PC-3 (cell line): Measurements from ENCODE around the gene TRAF3. TPM values are rescaled to one million over a fixed set of nuclear protein-coding genes. Genes with fewer than 3 reads are reported as not detected.

Experiments used
- ATAC-seq: fragments of 200-7000 bp; cut with Tn5 transposase; 2 replicates; pipeline ENCODE4 v1.9.1; 2020; ENCODE audit warnings: mild to moderate bottlenecking, moderate library complexity
- BruUV-seq: library from RNA; stranded (reverse); fragments of 400-500 nt; replicated peaks from 2 replicates; lab custom pipeline; 2021; lab: Mats Ljungman, UMichigan
- CTCF ChIA-PET: fragments of 300-600 bp; sonication (Branson Sonifier 250); formaldehyde crosslinking; loops from one replicate; lab custom pipeline; 2022; ENCODE audit warnings: antibody characterized with exemption; lab: Charles Lee
- POLR2A ChIA-PET: fragments of 300-600 bp; sonication (Branson Sonifier 250); formaldehyde crosslinking; loops from one replicate; lab custom pipeline; 2022; ENCODE audit warnings: antibody characterized with exemption; ENCODE audit not compliant: unreplicated experiment; lab: Charles Lee
- DNase-seq: peaks from one replicate; pipeline ENCODE4 v3.0.0-alpha.2; 2015
- H2AFZ ChIP-seq: fragments of 300-600 bp; sonication (generic); 2 replicates; pipeline ENCODE4 v1.6.0; 2016; ENCODE audit warnings: antibody characterized with exemption, low read length
- H3F3A ChIP-seq: fragments of 300-600 bp; sonication (generic); one replicate; pipeline ENCODE4 v1.6.0; 2017; ENCODE audit warnings: antibody characterized with exemption, low read length, control low read depth, mild to moderate bottlenecking; ENCODE audit not compliant: unreplicated experiment
- H3K27ac ChIP-seq: fragments of 300-600 bp; sonication (generic); 2 replicates; pipeline ENCODE4 v1.5.1; 2016; ENCODE audit warnings: mild to moderate bottlenecking, low read length
- H3K27me3 ChIP-seq: fragments of 300-600 bp; sonication (generic); 2 replicates; pipeline ENCODE4 v1.6.1; 2016; ENCODE audit warnings: low read length, mixed read lengths
- H3K36me3 ChIP-seq: fragments of 300-600 bp; sonication (generic); 2 replicates; pipeline ENCODE4 v1.6.1; 2016; ENCODE audit warnings: low read depth, mixed run types, low read length, mixed read lengths
- H3K4me1 ChIP-seq: fragments of 300-600 bp; sonication (generic); 2 replicates; pipeline ENCODE4 v1.5.1; 2016; ENCODE audit warnings: low read length; ENCODE audit not compliant: insufficient read depth
- H3K4me2 ChIP-seq: fragments of 300-600 bp; sonication (generic); 2 replicates; pipeline ENCODE4 v1.6.0; 2016; ENCODE audit warnings: low read length
- H3K4me3 ChIP-seq: fragments of 300-600 bp; sonication (generic); 2 replicates; pipeline ENCODE4 v1.5.1; 2016; ENCODE audit warnings: mild to moderate bottlenecking, low read length, mixed read lengths
- H3K79me2 ChIP-seq: fragments of 300-600 bp; sonication (generic); 2 replicates; pipeline ENCODE4 v1.6.1; 2017; ENCODE audit warnings: low read length, mixed read lengths
- H3K9ac ChIP-seq: fragments of 300-600 bp; sonication (generic); 2 replicates; pipeline ENCODE4 v1.6.0; 2016; ENCODE audit warnings: mild to moderate bottlenecking, low read length
- H3K9me2 ChIP-seq: fragments of 300-600 bp; sonication (generic); replicated peaks from 2 replicates; pipeline ENCODE4 v1.6.1; 2016; ENCODE audit warnings: mixed run types, low read length, mixed read lengths
- H3K9me3 ChIP-seq: fragments of 300-600 bp; sonication (generic); 2 replicates; pipeline ENCODE4 v1.6.1; 2016; ENCODE audit warnings: low read length, mixed read lengths
- H4K20me1 ChIP-seq: fragments of 300-600 bp; sonication (generic); 2 replicates; pipeline ENCODE4 v1.6.1; 2016; ENCODE audit warnings: low read length, mixed read lengths
- EZH2 ChIP-seq: fragments of 300-600 bp; sonication (generic); IDR thresholded peaks from one replicate; pipeline ENCODE4 v1.6.1; 2017; ENCODE audit warnings: antibody characterized with exemption, mild to moderate bottlenecking, low read length; ENCODE audit not compliant: unreplicated experiment
- EZH2phosphoT487 ChIP-seq: fragments of 300-600 bp; sonication (generic); IDR thresholded peaks from 2 replicates; pipeline ENCODE4 v1.6.1; 2018; ENCODE audit warnings: mild to moderate bottlenecking, antibody characterized with exemption, low read length, borderline replicate concordance
- intact Hi-C: fragments of 100-400 bp; cut with micrococcal nuclease; formaldehyde crosslinking; loops from 2 replicates; pipeline ENCODE4 v1.9.0; 2023
- total RNA-seq: library from RNA; depleted of rRNA; stranded (reverse); fragments of >200 nt; gene quantifications from 2 replicates; pipeline ENCODE4 v1.2.3, GENCODE V29; 2014
- TF ChIP-seq, protein P1 (sequence below): fragments of 300-600 bp; sonication (generic); conservative IDR thresholded peaks from 2 replicates; pipeline ENCODE4 v1.5.1; 2017; ENCODE audit warnings: antibody characterized with exemption, low read depth, mild to moderate bottlenecking, low read length

The TRAF3 gene
- total RNA-seq, 1 experiment from 2014 or later: 19.4 TPM

DNA sequence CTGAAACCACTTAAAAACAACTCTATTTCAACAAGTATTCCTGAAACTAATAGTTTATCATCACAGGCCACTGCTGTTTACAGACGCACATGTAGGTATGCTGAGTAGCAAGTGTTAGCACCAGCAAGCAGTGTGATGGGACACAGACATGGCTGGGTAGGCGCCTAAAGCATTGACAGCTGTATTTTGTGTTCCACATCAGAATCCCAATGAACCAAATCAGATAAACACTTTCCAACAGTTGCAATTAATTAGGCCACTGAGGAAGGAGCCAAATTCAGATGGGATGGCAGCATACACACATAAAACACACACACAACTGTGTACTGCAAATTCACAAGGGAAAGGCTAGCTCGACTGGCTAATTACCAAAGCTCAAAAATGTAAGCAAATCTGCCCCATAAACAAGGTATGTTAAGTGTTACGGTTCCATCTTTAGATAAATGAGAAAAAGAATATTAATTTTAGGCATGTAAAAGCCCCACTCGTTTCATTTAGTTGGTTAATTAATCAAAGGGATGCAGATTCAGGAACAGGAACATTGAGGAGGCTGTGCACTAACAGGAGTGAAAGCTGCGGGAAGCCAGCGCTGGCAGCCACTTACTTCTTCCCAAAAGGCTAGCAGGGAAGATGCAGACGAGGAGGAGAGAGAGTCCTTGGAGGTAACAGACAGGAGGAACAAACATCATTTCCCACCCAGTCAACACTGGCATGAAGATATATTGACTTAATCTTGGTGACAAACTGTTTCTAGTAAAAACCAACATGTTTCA lies 178.6 kb downstream of the TRAF3 start:
- no peaks in the 10 kb centered on the region for H3K4me1 ChIP-seq
- H3K27ac ChIP-seq: no peak overlapping the region
- H3K79me2 ChIP-seq: no peaks in the 10 kb centered on the region
- no peaks in the 10 kb centered on the region for H3F3A ChIP-seq
- H3K9me2 ChIP-seq: no peaks in the 10 kb centered on the region
- no peak for ATAC-seq
- TF ChIP-seq EZH2phosphoT487: no peak
- TF ChIP-seq, protein P1, sequence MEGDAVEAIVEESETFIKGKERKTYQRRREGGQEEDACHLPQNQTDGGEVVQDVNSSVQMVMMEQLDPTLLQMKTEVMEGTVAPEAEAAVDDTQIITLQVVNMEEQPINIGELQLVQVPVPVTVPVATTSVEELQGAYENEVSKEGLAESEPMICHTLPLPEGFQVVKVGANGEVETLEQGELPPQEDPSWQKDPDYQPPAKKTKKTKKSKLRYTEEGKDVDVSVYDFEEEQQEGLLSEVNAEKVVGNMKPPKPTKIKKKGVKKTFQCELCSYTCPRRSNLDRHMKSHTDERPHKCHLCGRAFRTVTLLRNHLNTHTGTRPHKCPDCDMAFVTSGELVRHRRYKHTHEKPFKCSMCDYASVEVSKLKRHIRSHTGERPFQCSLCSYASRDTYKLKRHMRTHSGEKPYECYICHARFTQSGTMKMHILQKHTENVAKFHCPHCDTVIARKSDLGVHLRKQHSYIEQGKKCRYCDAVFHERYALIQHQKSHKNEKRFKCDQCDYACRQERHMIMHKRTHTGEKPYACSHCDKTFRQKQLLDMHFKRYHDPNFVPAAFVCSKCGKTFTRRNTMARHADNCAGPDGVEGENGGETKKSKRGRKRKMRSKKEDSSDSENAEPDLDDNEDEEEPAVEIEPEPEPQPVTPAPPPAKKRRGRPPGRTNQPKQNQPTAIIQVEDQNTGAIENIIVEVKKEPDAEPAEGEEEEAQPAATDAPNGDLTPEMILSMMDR: no peak
- TF ChIP-seq EZH2: no peak
- no peak overlapping the region for H3K9ac ChIP-seq
- no peaks in the 10 kb centered on the region for H4K20me1 ChIP-seq
- CTCF ChIA-PET: no interaction called here
- peaks cover 54% of the 10 kb centered on the region for H3K36me3 ChIP-seq
- intact Hi-C loops: no loop called here
- POLR2A ChIA-PET: no interaction called here
- no peak overlapping the region for H2AFZ ChIP-seq
- no peaks in the 10 kb centered on the region for H3K27me3 ChIP-seq
- H3K4me3 ChIP-seq: no peak overlapping the region
- BruUV-seq: no TSS peak
- DNase-seq: no peak
- no peaks in the 10 kb centered on the region for H3K9me3 ChIP-seq
- H3K4me2 ChIP-seq: no peak overlapping the region

DNA sequence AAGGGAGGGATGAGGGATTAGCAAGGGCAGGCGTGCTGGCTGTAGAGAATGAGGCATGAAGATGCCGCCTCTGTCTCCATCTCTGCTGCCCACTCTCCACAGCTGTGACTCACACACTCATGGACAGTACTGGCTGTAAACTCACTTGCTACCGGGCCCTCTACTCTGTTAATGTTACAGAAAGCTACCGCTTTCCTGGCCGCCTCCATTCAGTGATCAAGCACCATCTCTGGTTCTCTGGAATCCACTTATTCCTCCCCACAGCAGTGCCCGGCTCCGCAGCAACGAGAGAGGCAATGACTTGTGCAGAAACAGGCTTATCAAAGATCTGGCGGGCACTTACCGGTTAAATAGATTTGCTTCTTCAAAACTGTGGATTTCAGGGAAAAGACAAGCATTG lies 180.0 kb downstream of the TRAF3 start:
- ATAC-seq: no peak
- TF ChIP-seq, protein P1: no peak
- no peak for TF ChIP-seq EZH2phosphoT487
- TF ChIP-seq EZH2: no peak
- Histone ChIP-seq H3K36me3 (peaks cover 56% of the 10 kb centered on the region), H3K27ac (no peak overlapping the region), H3K4me3 (no peak overlapping the region), H4K20me1 (no peaks in the 10 kb centered on the region), H3K4me1 (no peaks in the 10 kb centered on the region), H3K9ac (no peak overlapping the region), H3K79me2 (no peaks in the 10 kb centered on the region), H3F3A (no peaks in the 10 kb centered on the region), H3K9me2 (no peaks in the 10 kb centered on the region), H3K9me3 (no peaks in the 10 kb centered on the region), H3K27me3 (no peaks in the 10 kb centered on the region), H3K4me2 (no peak overlapping the region), H2AFZ (no peak overlapping the region)
- intact Hi-C loops: no loop called here
- CTCF ChIA-PET: no interaction called here
- no peak for DNase-seq
- POLR2A ChIA-PET: no interaction called here
- BruUV-seq: no TSS peak

DNA sequence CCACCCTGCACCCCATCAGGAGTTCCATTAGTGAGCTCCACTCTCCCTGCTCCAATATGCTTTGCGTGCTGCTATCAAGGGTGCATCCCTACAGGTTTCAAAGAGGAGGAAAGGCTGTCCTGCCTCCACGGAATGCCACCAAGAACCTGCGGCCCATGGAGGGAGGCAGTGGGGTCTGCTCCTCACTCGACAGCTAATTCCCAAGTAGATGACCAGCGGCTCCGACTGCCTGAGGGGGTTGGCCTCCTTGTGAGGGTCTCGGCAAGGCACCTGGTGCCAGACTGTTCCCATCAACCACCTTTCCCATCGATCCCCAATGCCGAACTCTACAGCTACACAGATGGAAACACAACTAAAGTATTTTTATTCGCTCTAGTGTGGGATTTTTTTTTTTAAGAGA lies 181.2 kb downstream of the TRAF3 start:
- no peaks in the 10 kb centered on the region for H4K20me1 ChIP-seq

More for the DNA sequence above, 181.2 kb downstream of the TRAF3 start:
- no peaks in the 10 kb centered on the region for H3K27me3 ChIP-seq
- no peaks in the 10 kb centered on the region for H3F3A ChIP-seq
- no peak overlapping the region for H3K4me2 ChIP-seq
- no peaks in the 10 kb centered on the region for H3K9me3 ChIP-seq
- H3K4me1 ChIP-seq: no peaks in the 10 kb centered on the region
- no peak overlapping the region for H2AFZ ChIP-seq
- ATAC-seq (no peak), DNase-seq (no peak)
- no peak overlapping the region for H3K4me3 ChIP-seq
- BruUV-seq: no TSS peak
- intact Hi-C loops: no loop called here
- no peaks in the 10 kb centered on the region for H3K79me2 ChIP-seq
- ChIA-PET POLR2A (no interaction called here), CTCF (no interaction called here)
- peaks cover 62% of the 10 kb centered on the region for H3K36me3 ChIP-seq
- no peaks in the 10 kb centered on the region for H3K9me2 ChIP-seq
- H3K9ac ChIP-seq: no peak overlapping the region
- H3K27ac ChIP-seq: no peak overlapping the region
- TF ChIP-seq EZH2 (no peak), EZH2phosphoT487 (no peak)
- TF ChIP-seq, protein P1: no peak
